H1 (cell line): ENCODE measurements around the gene RPUSD3. TPM values are rescaled to one million over a fixed set of nuclear protein-coding genes. Genes with fewer than 3 reads are reported as not detected.

Experiments
- JUN ChIP-seq: IDR thresholded peaks from 2 replicates; pipeline ENCODE4 v1.6.1; 2011; ENCODE audit warnings: low read depth, mild to moderate bottlenecking, improper control_type of control experiment, low read length
- MAX ChIP-seq: IDR thresholded peaks from 2 replicates; pipeline ENCODE4 v1.6.1; 2012; ENCODE audit warnings: inconsistent platforms
- SIN3A ChIP-seq, 2 experiments: IDR thresholded peaks in 1 of 2; conservative IDR thresholded peaks in 1 of 2; 2 replicates each; pipeline ENCODE4 v1.6.1; 2011 to 2012; ENCODE audit warnings: low read length in 2 of 2, improper control_type of control experiment in 1 of 2, low read depth in 1 of 2, mild to moderate bottlenecking in 1 of 2
- SP1 ChIP-seq: IDR thresholded peaks from 2 replicates; pipeline ENCODE4 v1.6.1; 2011; ENCODE audit warnings: low read depth, low read length
- TAF1 ChIP-seq: IDR thresholded peaks from 2 replicates; pipeline ENCODE4 v1.6.1; 2011; ENCODE audit warnings: mild to moderate bottlenecking, low read depth, low read length
- polyA plus RNA-seq, 7 experiments: library from polyadenylated mRNA; depleted of rRNA in 3 of 7; stranded (reverse) in 5 of 7; unstranded in 2 of 7; fragments of >200 nt in 5 of 7; fragments of 200-250 nt in 2 of 7; gene quantifications; 1 replicate in 5 of 7; 2 replicates in 1 of 7; 4 replicates in 1 of 7; pipeline versions ENCODE4 v1.2.1 to v1.2.3, GENCODE V29; 2011 to 2013; ENCODE audit warnings: missing spikeins in 2 of 7, mixed read lengths in 2 of 7
- total RNA-seq: library from RNA; stranded (reverse); fragmentation: NEBNext Ultra II Directional; extraction: Animal tissue kit (Norgen Biotek cat#: 25700); gene quantifications from 2 replicates; pipeline ENCODE4 v1.2.1, GENCODE V29; 2021

RPUSD3 gene
- total and polyA plus RNA-seq, 2 of the 8 experiments (the other 6 are each of a cell fraction or from before 2014, with no cell fraction given) = 68.4 to 154 TPM

DNA sequence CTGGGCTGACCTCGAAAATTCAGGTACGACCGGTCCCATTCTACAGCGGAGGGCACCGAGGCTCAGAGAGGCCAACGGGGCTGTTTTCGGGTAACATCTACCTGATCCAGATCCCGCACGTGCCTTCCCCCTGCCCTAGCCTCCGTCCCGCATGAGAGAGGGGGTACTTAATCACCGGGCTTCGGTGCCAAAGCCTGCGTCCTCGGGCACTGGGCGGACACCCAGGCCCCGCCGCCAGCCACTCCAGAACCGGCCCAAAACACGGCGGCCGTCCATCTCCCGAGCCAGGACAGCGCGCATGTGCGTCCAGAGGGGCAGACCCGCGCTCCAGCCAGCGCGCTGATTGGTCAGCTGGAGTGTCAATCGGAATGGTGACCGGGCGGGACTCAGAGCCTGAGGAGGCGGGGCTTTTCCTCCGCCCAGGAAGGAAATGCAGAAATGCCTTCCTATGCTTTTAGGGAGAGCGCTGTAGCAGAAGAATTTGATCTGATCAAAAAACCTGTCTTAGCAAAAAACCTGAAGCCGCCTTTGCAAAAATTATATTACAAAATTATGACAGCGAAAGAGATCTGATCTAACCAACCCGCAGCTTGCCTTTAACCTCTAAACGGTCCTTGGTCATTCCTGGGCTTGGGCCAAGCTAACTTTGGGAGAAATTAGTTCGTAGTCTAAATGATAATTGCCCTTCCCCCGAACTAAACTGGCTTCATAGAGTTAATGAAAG, at the start of gene RPUSD3 (continued):
- TF ChIP-seq SIN3A (conservative IDR thresholded peaks at IDR 0.05 in 1 of 2, IDR thresholded peaks at IDR 0.05 in 1 of 2; ENCODE audit: low read depth in 1 of 2, low read length in 2 of 2) = peak in 1 of 2 experiments; percentile 54; a peak in 1 of 4 replicates
- peak; percentile 89 for TF ChIP-seq SP1
- TF ChIP-seq MAX = peak; percentile 89
- TF ChIP-seq JUN = no peak
- TF ChIP-seq TAF1 = peak; percentile 72
